ENCODE results near the gene ITCH.
"Not testable (repeated sequence)": the region's sequence is repeated elsewhere in the genome, so short reads cannot be mapped to it uniquely, and the experiment has no call there.

Gene ITCH

GRCh38 chr20:34345402-34345736 lies 17.7 kb upstream of the ITCH start:
- Histone ChIP-seq H3K36me3 (ENCODE audit: control insufficient read depth in 2 of 2, insufficient read depth in 1 of 2, low read length in 2 of 2) (no peaks in the 10 kb centered on the region), H3K27ac (ENCODE audit: extremely low read depth, low read depth, low read length) (no peak overlapping the region), H3K4me3 (ENCODE audit: low read depth, low read length) (no peak overlapping the region), H3K9me3 (ENCODE audit: control insufficient read depth, insufficient read depth, low read depth, low read length) (no peaks in the 10 kb centered on the region), H3K4me1 (ENCODE audit: control insufficient read depth, insufficient read depth, low read length) (no peaks in the 10 kb centered on the region)
- TF ChIP-seq OVOL3 (tag by site-specific recombination; IDR thresholded peaks at IDR 0.05) = no peak
- no peak for TF ChIP-seq ZNF214 (tag by site-specific recombination; IDR thresholded peaks at IDR 0.05; ENCODE audit: borderline replicate concordance)
- no peak for TF ChIP-seq ZNF449 (tag by site-specific recombination; IDR thresholded peaks at IDR 0.05)
- no peak for TF ChIP-seq INSM2 (tag by site-specific recombination; IDR thresholded peaks at IDR 0.05)
- POLR2A ChIA-PET = no interaction called here
- CTCF ChIA-PET = interaction anchor here (0.6 to 0.7 kb wide), 2 partner anchors 8 to 9 kb away, joined by 3 read pairs; no protein-coding TSS in a partner anchor

- TF ChIP-seq ZNF362 (tag by site-specific recombination; IDR thresholded peaks at IDR 0.05) = peak; percentile 50; the same call in 1 of the 2 replicates
- TF ChIP-seq PRDM10 (tag by site-specific recombination; IDR thresholded peaks at IDR 0.05) = peak; percentile 58; the same call in 1 of the 2 replicates
- H3K36me3 ChIP-seq (ENCODE audit: control insufficient read depth in 2 of 2, insufficient read depth in 1 of 2, low read length in 2 of 2); POLR2A ChIA-PET; H3K4me1 ChIP-seq (ENCODE audit: control insufficient read depth, insufficient read depth, low read length); H3K27ac ChIP-seq (ENCODE audit: extremely low read depth, low read depth, low read length); H3K4me3 ChIP-seq (ENCODE audit: low read depth, low read length); H3K9me3 ChIP-seq (ENCODE audit: control insufficient read depth, insufficient read depth, low read depth, low read length): not testable (repeated sequence)
- CTCF ChIA-PET = interaction anchor here (0.6 to 0.7 kb wide), 2 partner anchors 9 to 10 kb away, joined by 3 read pairs; no protein-coding TSS in a partner anchor
Observed at GRCh38 chr20:34345839-34346532, 17.1 kb upstream of the ITCH start.

GRCh38 chr20:34346533-34346865 lies 16.6 kb upstream of the ITCH start:
- H3K9me3 ChIP-seq (ENCODE audit: control insufficient read depth, insufficient read depth, low read depth, low read length); H3K27ac ChIP-seq (ENCODE audit: extremely low read depth, low read depth, low read length); H3K4me1 ChIP-seq (ENCODE audit: control insufficient read depth, insufficient read depth, low read length); CTCF ChIA-PET; POLR2A ChIA-PET; H3K36me3 ChIP-seq (ENCODE audit: control insufficient read depth in 2 of 2, insufficient read depth in 1 of 2, low read length in 2 of 2); H3K4me3 ChIP-seq (ENCODE audit: low read depth, low read length): not testable (repeated sequence)

- H3K9me3 ChIP-seq (ENCODE audit: control insufficient read depth, insufficient read depth, low read depth, low read length) = no peaks in the 10 kb centered on the region
- CTCF ChIA-PET = interaction anchor here (0.7 to 0.8 kb wide), 2 partner anchors 15 to 47 kb away, joined by 3 read pairs; partner anchors contain the start of gene ITCH
- H3K27ac ChIP-seq (ENCODE audit: extremely low read depth, low read depth, low read length) = no peak overlapping the region
- no peaks in the 10 kb centered on the region for H3K4me1 ChIP-seq (ENCODE audit: control insufficient read depth, insufficient read depth, low read length)
- no peak overlapping the region for H3K4me3 ChIP-seq (ENCODE audit: low read depth, low read length)
- H3K36me3 ChIP-seq (ENCODE audit: control insufficient read depth in 2 of 2, insufficient read depth in 1 of 2, low read length in 2 of 2) = no peaks in the 10 kb centered on the region
- POLR2A ChIA-PET = interaction anchor here (0.6 to 1.4 kb wide), 2 partner anchors 15 to 55 kb away, joined by 3 to 4 read pairs; partner anchors contain the start of gene ITCH
- TF ChIP-seq MEIS1 (CRISPR knock-in tag; IDR thresholded peaks at IDR 0.05; ENCODE audit: borderline replicate concordance) (no peak), ZBTB1 (tag by site-specific recombination; IDR thresholded peaks at IDR 0.05) (no peak), YY1 (tag by site-specific recombination; IDR thresholded peaks at IDR 0.05) (no peak), ZNF354C (tag by site-specific recombination; IDR thresholded peaks at IDR 0.05; ENCODE audit: borderline replicate concordance, low read depth) (no peak), ZNF280C (tag by site-specific recombination; IDR thresholded peaks at IDR 0.05) (no peak), ZNF362 (tag by site-specific recombination; IDR thresholded peaks at IDR 0.05) (no peak), ZBTB48 (tag by site-specific recombination; IDR thresholded peaks at IDR 0.05) (no peak)
Observed at GRCh38 chr20:34347571-34347970, 15.5 kb upstream of the ITCH start.
